ENCODE data around the gene TDRD3. TPM values are rescaled to one million over a fixed set of nuclear protein-coding genes. Genes with fewer than 3 reads are reported as not detected.

Gene TDRD3
- polyA plus RNA-seq, 1 of the 3 experiments (the other 2 are of a cell fraction): 3.8 TPM

DNA sequence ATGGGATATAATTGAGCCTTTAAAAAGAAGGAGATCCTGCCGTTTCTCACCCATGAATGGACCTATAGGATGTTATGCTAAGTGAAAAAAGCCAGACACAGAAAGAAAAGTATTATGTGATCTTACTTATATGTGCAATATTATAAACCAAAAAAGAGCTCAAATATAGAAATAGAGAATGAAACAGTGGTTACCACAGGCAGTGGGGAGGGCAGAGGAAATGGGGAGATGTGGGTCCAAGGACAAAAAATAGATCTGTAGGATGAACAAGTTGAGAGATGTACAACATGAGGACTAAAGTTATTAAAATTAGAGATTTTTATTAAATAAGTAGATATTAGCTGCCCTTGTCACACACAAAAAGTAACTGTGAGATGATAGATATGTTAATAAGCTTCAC is 29.1 kb downstream of the TDRD3 start:
- CTCF ChIA-PET: no interaction called here
- Histone ChIP-seq H3K36me3 (replicated peaks in 1 of 2; ENCODE audit: control insufficient read depth in 1 of 2, insufficient read depth in 2 of 2, low read length in 1 of 2) (no peaks in the 10 kb centered on the region), H3K27me3 (ENCODE audit: insufficient read depth) (no peaks in the 10 kb centered on the region), H2AFZ (ENCODE audit: low read depth) (no peak overlapping the region), H4K20me1 (ENCODE audit: insufficient read depth) (no peaks in the 10 kb centered on the region; the same call in 1 of the 2 replicates), H3K79me2 (ENCODE audit: insufficient read depth) (no peaks in the 10 kb centered on the region), H3K9me2 (no peaks in the 10 kb centered on the region), H3F3A (replicated peaks; ENCODE audit: insufficient read depth) (no peaks in the 10 kb centered on the region), H3K27ac (ENCODE audit: low read depth in 2 of 2, low read length in 1 of 2) (no peak overlapping the region), H3K4me1 (ENCODE audit: control insufficient read depth in 1 of 2, insufficient read depth in 2 of 2, low read depth in 1 of 2, low read length in 1 of 2) (peaks cover 0 to 5% of the 10 kb centered on the region in 2 experiments; a peak in 2 of 4 replicates), H3K4me3 (ENCODE audit: low read depth in 2 of 2, low read length in 1 of 2) (no peak overlapping the region), H3K9ac (no peak overlapping the region), H3K4me2 (no peak overlapping the region), H3K9me3 (no peaks in the 10 kb centered on the region)
- no peak for TF ChIP-seq RXRA (IDR thresholded peaks at IDR 0.05; ENCODE audit: borderline replicate concordance, low read depth)
- TF ChIP-seq MXI1 (IDR thresholded peaks at IDR 0.05; ENCODE audit: low read depth, low read length): no peak
- TF ChIP-seq SIN3A (IDR thresholded peaks at IDR 0.05; ENCODE audit: borderline replicate concordance, low read depth, low read length): no peak
- TF ChIP-seq CHD2 (IDR thresholded peaks at IDR 0.05; ENCODE audit: low read length, partially characterized antibody): no peak
- TF ChIP-seq POLR2AphosphoS5 (IDR thresholded peaks at IDR 0.05; ENCODE audit: low read depth, low read length): no peak
- TF ChIP-seq PBX3 (IDR thresholded peaks at IDR 0.05): no peak
- no peak for TF ChIP-seq EZH2phosphoT487 (IDR thresholded peaks at IDR 0.05; ENCODE audit: borderline replicate concordance, low read depth)
- no peak for TF ChIP-seq JUND (IDR thresholded peaks at IDR 0.05)
- TF ChIP-seq FOXJ3 (CRISPR knock-in tag; IDR thresholded peaks at IDR 0.05): no peak
- TF ChIP-seq ZBTB33 (IDR thresholded peaks at IDR 0.05; ENCODE audit: borderline replicate concordance, low read depth): no peak
- no peak for TF ChIP-seq NRF1 (IDR thresholded peaks at IDR 0.05; ENCODE audit: low read depth, low read length)
- TF ChIP-seq EP300 (IDR thresholded peaks at IDR 0.05; ENCODE audit: borderline replicate concordance in 1 of 2, low read depth in 1 of 2, low read length in 1 of 2): no peak
- TF ChIP-seq MEF2A (IDR thresholded peaks at IDR 0.05; ENCODE audit: borderline replicate concordance, low read depth): no peak
- TF ChIP-seq, protein P1, sequence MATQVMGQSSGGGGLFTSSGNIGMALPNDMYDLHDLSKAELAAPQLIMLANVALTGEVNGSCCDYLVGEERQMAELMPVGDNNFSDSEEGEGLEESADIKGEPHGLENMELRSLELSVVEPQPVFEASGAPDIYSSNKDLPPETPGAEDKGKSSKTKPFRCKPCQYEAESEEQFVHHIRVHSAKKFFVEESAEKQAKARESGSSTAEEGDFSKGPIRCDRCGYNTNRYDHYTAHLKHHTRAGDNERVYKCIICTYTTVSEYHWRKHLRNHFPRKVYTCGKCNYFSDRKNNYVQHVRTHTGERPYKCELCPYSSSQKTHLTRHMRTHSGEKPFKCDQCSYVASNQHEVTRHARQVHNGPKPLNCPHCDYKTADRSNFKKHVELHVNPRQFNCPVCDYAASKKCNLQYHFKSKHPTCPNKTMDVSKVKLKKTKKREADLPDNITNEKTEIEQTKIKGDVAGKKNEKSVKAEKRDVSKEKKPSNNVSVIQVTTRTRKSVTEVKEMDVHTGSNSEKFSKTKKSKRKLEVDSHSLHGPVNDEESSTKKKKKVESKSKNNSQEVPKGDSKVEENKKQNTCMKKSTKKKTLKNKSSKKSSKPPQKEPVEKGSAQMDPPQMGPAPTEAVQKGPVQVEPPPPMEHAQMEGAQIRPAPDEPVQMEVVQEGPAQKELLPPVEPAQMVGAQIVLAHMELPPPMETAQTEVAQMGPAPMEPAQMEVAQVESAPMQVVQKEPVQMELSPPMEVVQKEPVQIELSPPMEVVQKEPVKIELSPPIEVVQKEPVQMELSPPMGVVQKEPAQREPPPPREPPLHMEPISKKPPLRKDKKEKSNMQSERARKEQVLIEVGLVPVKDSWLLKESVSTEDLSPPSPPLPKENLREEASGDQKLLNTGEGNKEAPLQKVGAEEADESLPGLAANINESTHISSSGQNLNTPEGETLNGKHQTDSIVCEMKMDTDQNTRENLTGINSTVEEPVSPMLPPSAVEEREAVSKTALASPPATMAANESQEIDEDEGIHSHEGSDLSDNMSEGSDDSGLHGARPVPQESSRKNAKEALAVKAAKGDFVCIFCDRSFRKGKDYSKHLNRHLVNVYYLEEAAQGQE (IDR thresholded peaks at IDR 0.05; ENCODE audit: low read depth, low read length): no peak
- TF ChIP-seq CTCF (IDR thresholded peaks at IDR 0.05): no peak
- TF ChIP-seq, protein P2, sequence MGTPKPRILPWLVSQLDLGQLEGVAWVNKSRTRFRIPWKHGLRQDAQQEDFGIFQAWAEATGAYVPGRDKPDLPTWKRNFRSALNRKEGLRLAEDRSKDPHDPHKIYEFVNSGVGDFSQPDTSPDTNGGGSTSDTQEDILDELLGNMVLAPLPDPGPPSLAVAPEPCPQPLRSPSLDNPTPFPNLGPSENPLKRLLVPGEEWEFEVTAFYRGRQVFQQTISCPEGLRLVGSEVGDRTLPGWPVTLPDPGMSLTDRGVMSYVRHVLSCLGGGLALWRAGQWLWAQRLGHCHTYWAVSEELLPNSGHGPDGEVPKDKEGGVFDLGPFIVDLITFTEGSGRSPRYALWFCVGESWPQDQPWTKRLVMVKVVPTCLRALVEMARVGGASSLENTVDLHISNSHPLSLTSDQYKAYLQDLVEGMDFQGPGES (IDR thresholded peaks at IDR 0.05; ENCODE audit: low read depth, low read length): no peak
- DNase-seq: no peak
- POLR2A ChIA-PET: no interaction called here
- WGBS (ENCODE audit: low lambda C conversion rate): 94% methylated on average over 1 of the region's 1 CpG
